Activated CD4-positive, alpha-beta memory T cell treated with anti-CD3 and anti-CD28 coated beads for 36 hours (primary cell): ENCODE data around the gene RNF180. TPM values are rescaled to one million over a fixed set of nuclear protein-coding genes. Genes with fewer than 3 reads are reported as not detected.

Experiments used
- CTCF ChIA-PET: fragments of 350-600 bp; sonication (Branson Sonifier 250); formaldehyde crosslinking; loops from one replicate; lab custom pipeline; 2021; ENCODE audit warnings: antibody characterized with exemption, inconsistent platforms; lab: Charles Lee
- POLR2A ChIA-PET: fragments of 350-600 bp; sonication (Branson Sonifier 250); formaldehyde crosslinking; loops from one replicate; lab custom pipeline; 2021; ENCODE audit warnings: antibody characterized with exemption; lab: Charles Lee
- DNase-seq: peaks from one replicate; pipeline ENCODE4 v3.0.0-alpha.2; 2020
- H3K27ac Mint-ChIP-seq: one replicate; pipeline ENCODE4 v1.8.0; 2021; ENCODE audit warnings: mixed read lengths
- H3K27me3 Mint-ChIP-seq: one replicate; pipeline ENCODE4 v1.8.0; 2021; ENCODE audit warnings: mixed read lengths
- H3K36me3 Mint-ChIP-seq: one replicate; pipeline ENCODE4 v1.8.0; 2021; ENCODE audit warnings: mixed read lengths
- H3K4me1 Mint-ChIP-seq: one replicate; pipeline ENCODE4 v1.8.0; 2021; ENCODE audit warnings: low read depth, mixed read lengths
- H3K4me3 Mint-ChIP-seq: one replicate; pipeline ENCODE4 v1.8.0; 2021; ENCODE audit warnings: mild to moderate bottlenecking, mixed read lengths
- H3K9me3 Mint-ChIP-seq: one replicate; pipeline ENCODE4 v1.8.0; 2021; ENCODE audit warnings: mixed read lengths
- intact Hi-C: fragments of 100-400 bp; cut with micrococcal nuclease; formaldehyde crosslinking; loops from one replicate; pipeline ENCODE4 v1.15.1; 2023
- total RNA-seq, 2 experiments: library from RNA; stranded (reverse); gene quantifications; one replicate each; pipeline ENCODE4 v1.2.3, GENCODE V29; 2021

RNF180 gene
- total RNA-seq, 2 experiments from 2014 or later: not detected

- no peaks in the 10 kb centered on the region for H3K36me3 Mint-ChIP-seq
- POLR2A ChIA-PET: no interaction called here
- CTCF ChIA-PET: no interaction called here
- DNase-seq: no peak
- no peak overlapping the region for H3K27ac Mint-ChIP-seq
- intact Hi-C loops: no loop called here
- H3K4me1 Mint-ChIP-seq: no peaks in the 10 kb centered on the region
- no peaks in the 10 kb centered on the region for H3K27me3 Mint-ChIP-seq
- H3K4me3 Mint-ChIP-seq: no peak overlapping the region
- H3K9me3 Mint-ChIP-seq: no peaks in the 10 kb centered on the region
Observed at GRCh38 chr5:64158827-64159226, 6.8 kb upstream of the RNF180 start.

- Mint-ChIP-seq H3K9me3 (no peaks in the 10 kb centered on the region), H3K36me3 (no peaks in the 10 kb centered on the region), H3K4me1 (peaks cover under 1% of the 10 kb centered on the region), H3K4me3 (no peak overlapping the region), H3K27ac (no peak overlapping the region), H3K27me3 (peaks cover 10% of the 10 kb centered on the region)
- intact Hi-C loops: no loop called here
- CTCF ChIA-PET: no interaction called here
- POLR2A ChIA-PET: no interaction called here
- no peak for DNase-seq
Observed at GRCh38 chr5:64160201-64160600, 5.4 kb upstream of the RNF180 start.

GRCh38 chr5:64161420-64161819, 4.2 kb upstream of the RNF180 start:
- peaks cover 16% of the 10 kb centered on the region for H3K27me3 Mint-ChIP-seq
- intact Hi-C loops: no loop called here
- ChIA-PET CTCF (no interaction called here), POLR2A (no interaction called here)
- H3K4me1 Mint-ChIP-seq: peaks cover 6% of the 10 kb centered on the region
- no peak for DNase-seq
- H3K4me3 Mint-ChIP-seq: no peak overlapping the region
- no peaks in the 10 kb centered on the region for H3K36me3 Mint-ChIP-seq
- H3K9me3 Mint-ChIP-seq: no peaks in the 10 kb centered on the region
- H3K27ac Mint-ChIP-seq: no peak overlapping the region

GRCh38 chr5:64163135-64163534, 2.5 kb upstream of the RNF180 start:
- Mint-ChIP-seq H3K4me1 (peaks cover 8% of the 10 kb centered on the region), H3K36me3 (no peaks in the 10 kb centered on the region), H3K27ac (no peak overlapping the region), H3K27me3 (peaks cover 24% of the 10 kb centered on the region), H3K4me3 (no peak overlapping the region), H3K9me3 (no peaks in the 10 kb centered on the region)
- no peak for DNase-seq
- intact Hi-C loops: no loop called here
- ChIA-PET CTCF (no interaction called here), POLR2A (no interaction called here)

GRCh38 chr5:64163746-64164145, 1.9 kb upstream of the RNF180 start:
- Mint-ChIP-seq H3K4me1 (peaks cover 8% of the 10 kb centered on the region), H3K36me3 (no peaks in the 10 kb centered on the region), H3K27me3 (peaks cover 24% of the 10 kb centered on the region), H3K4me3 (no peak overlapping the region), H3K27ac (no peak overlapping the region), H3K9me3 (no peaks in the 10 kb centered on the region)
- DNase-seq: no peak
- intact Hi-C loops: no loop called here
- ChIA-PET POLR2A (no interaction called here), CTCF (no interaction called here)

GRCh38 chr5:64164166-64164565, 1.5 kb upstream of the RNF180 start:
- POLR2A ChIA-PET: no interaction called here
- Mint-ChIP-seq H3K4me3 (no peak overlapping the region), H3K27ac (no peak overlapping the region)

GRCh38 chr5:64165160-64165499, 513 bp upstream of the RNF180 start:
- POLR2A ChIA-PET: no interaction called here
- Mint-ChIP-seq H3K9me3 (no peaks in the 10 kb centered on the region), H3K27me3 (peaks cover 24% of the 10 kb centered on the region), H3K27ac (no peak overlapping the region), H3K36me3 (no peaks in the 10 kb centered on the region), H3K4me3 (no peak overlapping the region), H3K4me1 (peaks cover 8% of the 10 kb centered on the region)
- CTCF ChIA-PET: no interaction called here
- DNase-seq: no peak
- intact Hi-C loops: no loop called here

More at GRCh38 chr5:64164166-64164565, 1.5 kb upstream of the RNF180 start:
- DNase-seq: no peak
- CTCF ChIA-PET: no interaction called here
- H3K4me1 Mint-ChIP-seq: peaks cover 8% of the 10 kb centered on the region
- no peaks in the 10 kb centered on the region for H3K9me3 Mint-ChIP-seq
- intact Hi-C loops: no loop called here
- no peaks in the 10 kb centered on the region for H3K36me3 Mint-ChIP-seq
- peaks cover 24% of the 10 kb centered on the region for H3K27me3 Mint-ChIP-seq

- no peak for DNase-seq
- no peak overlapping the region for H3K4me3 Mint-ChIP-seq
- intact Hi-C loops: no loop called here
Observed at GRCh38 chr5:64166201-64166959, 737 bp downstream of the RNF180 start.

GRCh38 chr5:64176301-64176700, 10.7 kb downstream of the RNF180 start:
- H3K4me3 Mint-ChIP-seq: no peak overlapping the region
- no peaks in the 10 kb centered on the region for H3K36me3 Mint-ChIP-seq
- no peak for DNase-seq
- intact Hi-C loops: no loop called here
- no peaks in the 10 kb centered on the region for H3K4me1 Mint-ChIP-seq
- H3K27me3 Mint-ChIP-seq: no peaks in the 10 kb centered on the region
- H3K9me3 Mint-ChIP-seq: peaks cover 12% of the 10 kb centered on the region
- ChIA-PET POLR2A (no interaction called here), CTCF (no interaction called here)
- no peak overlapping the region for H3K27ac Mint-ChIP-seq

More at GRCh38 chr5:64166201-64166959, 737 bp downstream of the RNF180 start:
- CTCF ChIA-PET: no interaction called here
- no peaks in the 10 kb centered on the region for H3K9me3 Mint-ChIP-seq
- H3K36me3 Mint-ChIP-seq: no peaks in the 10 kb centered on the region
- peaks cover 24% of the 10 kb centered on the region for H3K27me3 Mint-ChIP-seq
- POLR2A ChIA-PET: no interaction called here
- no peak overlapping the region for H3K27ac Mint-ChIP-seq
- H3K4me1 Mint-ChIP-seq: peaks cover 8% of the 10 kb centered on the region

- Mint-ChIP-seq H3K27ac (no peak overlapping the region), H3K4me3 (no peak overlapping the region), H3K36me3 (no peaks in the 10 kb centered on the region), H3K9me3 (peaks cover 3% of the 10 kb centered on the region), H3K27me3 (no peaks in the 10 kb centered on the region), H3K4me1 (no peaks in the 10 kb centered on the region)
- DNase-seq: no peak
- intact Hi-C loops: no loop called here
- ChIA-PET CTCF (no interaction called here), POLR2A (no interaction called here)
Observed at GRCh38 chr5:64180661-64181343, 15.2 kb downstream of the RNF180 start.

GRCh38 chr5:64181440-64181839, 15.8 kb downstream of the RNF180 start:
- CTCF ChIA-PET: no interaction called here
- H3K4me1 Mint-ChIP-seq: no peaks in the 10 kb centered on the region
- intact Hi-C loops: no loop called here
- POLR2A ChIA-PET: no interaction called here
- DNase-seq: no peak
- no peak overlapping the region for H3K4me3 Mint-ChIP-seq
- no peaks in the 10 kb centered on the region for H3K27me3 Mint-ChIP-seq
- no peak overlapping the region for H3K27ac Mint-ChIP-seq
- H3K36me3 Mint-ChIP-seq: no peaks in the 10 kb centered on the region
- peaks cover 3% of the 10 kb centered on the region for H3K9me3 Mint-ChIP-seq

- ChIA-PET CTCF (no interaction called here), POLR2A (no interaction called here)
- intact Hi-C loops: no loop called here
- Mint-ChIP-seq H3K4me1 (no peaks in the 10 kb centered on the region), H3K4me3 (no peak overlapping the region), H3K27ac (no peak overlapping the region), H3K9me3 (peaks cover 3% of the 10 kb centered on the region), H3K36me3 (no peaks in the 10 kb centered on the region), H3K27me3 (no peaks in the 10 kb centered on the region)
- no peak for DNase-seq
Observed at GRCh38 chr5:64183956-64184355, 18.3 kb downstream of the RNF180 start.

GRCh38 chr5:64184832-64185231, 19.2 kb downstream of the RNF180 start:
- no peak for DNase-seq
- CTCF ChIA-PET: no interaction called here
- H3K4me1 Mint-ChIP-seq: no peaks in the 10 kb centered on the region
- H3K9me3 Mint-ChIP-seq: no peaks in the 10 kb centered on the region
- H3K27ac Mint-ChIP-seq: no peak overlapping the region
- H3K36me3 Mint-ChIP-seq: no peaks in the 10 kb centered on the region
- no peaks in the 10 kb centered on the region for H3K27me3 Mint-ChIP-seq
- POLR2A ChIA-PET: no interaction called here
- H3K4me3 Mint-ChIP-seq: no peak overlapping the region
- intact Hi-C loops: no loop called here
